ENCODE results near the gene EXOC3L4. TPM values are rescaled to one million over a fixed set of nuclear protein-coding genes. Genes with fewer than 3 reads are reported as not detected.

The EXOC3L4 gene
- total RNA-seq, 2 experiments from 2014 or later: not detected

DNA sequence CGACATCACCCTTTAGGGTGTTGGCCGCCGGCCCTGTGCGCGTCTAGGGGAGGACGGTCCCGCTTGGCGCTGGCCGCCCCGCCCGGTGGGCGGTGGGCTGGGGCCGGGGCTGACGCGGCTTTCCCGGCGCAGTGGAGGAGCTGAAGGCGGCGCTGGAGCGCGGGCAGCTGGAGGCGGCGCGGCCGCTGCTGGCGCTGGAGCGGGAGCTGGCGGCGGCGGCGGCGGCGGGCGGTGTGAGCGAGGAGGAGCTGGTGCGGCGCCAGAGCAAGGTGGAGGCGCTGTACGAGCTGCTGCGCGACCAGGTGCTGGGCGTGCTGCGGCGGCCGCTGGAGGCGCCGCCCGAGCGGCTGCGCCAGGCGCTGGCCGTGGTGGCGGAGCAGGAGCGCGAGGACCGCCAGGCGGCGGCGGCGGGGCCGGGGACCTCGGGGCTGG lies 32.4 kb downstream of the EXOC3L4 start:
- H3K9me2 ChIP-seq (ENCODE audit: insufficient read depth, low read length): no peaks in the 10 kb centered on the region
- H3K4me2 ChIP-seq (ENCODE audit: low read length): no peak overlapping the region
- intact Hi-C loops (cut with micrococcal nuclease; ENCODE audit: unreplicated experiment): no loop called here
- no peaks in the 10 kb centered on the region for H3K4me1 ChIP-seq (ENCODE audit: insufficient read depth, low read length, poor library complexity, severe bottlenecking)
- ChIA-PET CTCF (ENCODE audit: unreplicated experiment) (no interaction called here), POLR2A (no interaction called here)
- H3K79me2 ChIP-seq (ENCODE audit: insufficient read depth, low read depth, low read length): no peaks in the 10 kb centered on the region
- no TSS peak for BruUV-seq (replicated peaks)
- no peaks in the 10 kb centered on the region for H3K36me3 ChIP-seq (ENCODE audit: insufficient read depth, low read length)
- DNase-seq (ENCODE audit: low spot score): no peak
- no peak overlapping the region for H3K27ac ChIP-seq (ENCODE audit: low read depth, low read length, poor library complexity, severe bottlenecking)
- TF ChIP-seq, protein P1, sequence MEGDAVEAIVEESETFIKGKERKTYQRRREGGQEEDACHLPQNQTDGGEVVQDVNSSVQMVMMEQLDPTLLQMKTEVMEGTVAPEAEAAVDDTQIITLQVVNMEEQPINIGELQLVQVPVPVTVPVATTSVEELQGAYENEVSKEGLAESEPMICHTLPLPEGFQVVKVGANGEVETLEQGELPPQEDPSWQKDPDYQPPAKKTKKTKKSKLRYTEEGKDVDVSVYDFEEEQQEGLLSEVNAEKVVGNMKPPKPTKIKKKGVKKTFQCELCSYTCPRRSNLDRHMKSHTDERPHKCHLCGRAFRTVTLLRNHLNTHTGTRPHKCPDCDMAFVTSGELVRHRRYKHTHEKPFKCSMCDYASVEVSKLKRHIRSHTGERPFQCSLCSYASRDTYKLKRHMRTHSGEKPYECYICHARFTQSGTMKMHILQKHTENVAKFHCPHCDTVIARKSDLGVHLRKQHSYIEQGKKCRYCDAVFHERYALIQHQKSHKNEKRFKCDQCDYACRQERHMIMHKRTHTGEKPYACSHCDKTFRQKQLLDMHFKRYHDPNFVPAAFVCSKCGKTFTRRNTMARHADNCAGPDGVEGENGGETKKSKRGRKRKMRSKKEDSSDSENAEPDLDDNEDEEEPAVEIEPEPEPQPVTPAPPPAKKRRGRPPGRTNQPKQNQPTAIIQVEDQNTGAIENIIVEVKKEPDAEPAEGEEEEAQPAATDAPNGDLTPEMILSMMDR (conservative IDR thresholded peaks at IDR 0.05; ENCODE audit: low read length): no peak
- TF ChIP-seq EZH2phosphoT487 (IDR thresholded peaks at IDR 0.05; ENCODE audit: borderline replicate concordance, low read depth, low read length): no peak
- no peak overlapping the region for H2AFZ ChIP-seq (ENCODE audit: low read length)
- no peaks in the 10 kb centered on the region for H3K9me3 ChIP-seq (ENCODE audit: low read length)
- no peak overlapping the region for H3K4me3 ChIP-seq (ENCODE audit: low read depth, low read length, poor library complexity, severe bottlenecking)
- H4K20me1 ChIP-seq (ENCODE audit: insufficient read depth, low read length): no peaks in the 10 kb centered on the region

DNA sequence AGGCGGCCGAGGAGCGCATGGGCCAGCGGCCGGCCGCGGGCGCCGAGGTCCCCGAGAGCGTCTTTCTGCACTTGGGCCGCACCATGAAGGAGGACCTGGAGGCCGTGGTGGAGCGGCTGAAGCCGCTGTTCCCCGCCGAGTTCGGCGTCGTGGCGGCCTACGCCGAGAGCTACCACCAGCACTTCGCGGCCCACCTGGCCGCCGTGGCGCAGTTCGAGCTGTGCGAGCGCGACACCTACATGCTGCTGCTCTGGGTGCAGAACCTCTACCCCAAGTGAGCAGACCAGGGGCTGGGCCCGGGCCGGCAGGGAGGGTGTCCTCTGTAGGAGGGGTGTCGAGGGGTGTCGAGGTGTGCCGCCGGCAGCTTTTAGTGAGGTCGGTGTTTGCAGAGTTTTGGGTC lies 32.8 kb downstream of the EXOC3L4 start:
- Histone ChIP-seq H3K36me3 (ENCODE audit: insufficient read depth, low read length) (no peaks in the 10 kb centered on the region), H3K9me3 (ENCODE audit: low read length) (no peaks in the 10 kb centered on the region), H3K9me2 (ENCODE audit: insufficient read depth, low read length) (no peaks in the 10 kb centered on the region), H2AFZ (ENCODE audit: low read length) (no peak overlapping the region), H3K4me1 (ENCODE audit: insufficient read depth, low read length, poor library complexity, severe bottlenecking) (no peaks in the 10 kb centered on the region), H3K27ac (ENCODE audit: low read depth, low read length, poor library complexity, severe bottlenecking) (no peak overlapping the region), H3K4me3 (ENCODE audit: low read depth, low read length, poor library complexity, severe bottlenecking) (no peak overlapping the region), H3K4me2 (ENCODE audit: low read length) (no peak overlapping the region), H4K20me1 (ENCODE audit: insufficient read depth, low read length) (no peaks in the 10 kb centered on the region; the same call in 1 of the 2 replicates), H3K79me2 (ENCODE audit: insufficient read depth, low read depth, low read length) (no peaks in the 10 kb centered on the region)
- POLR2A ChIA-PET: no interaction called here
- TF ChIP-seq EZH2phosphoT487 (IDR thresholded peaks at IDR 0.05; ENCODE audit: borderline replicate concordance, low read depth, low read length): no peak
- TF ChIP-seq, protein P1 (conservative IDR thresholded peaks at IDR 0.05; ENCODE audit: low read length): no peak
- BruUV-seq (replicated peaks): no TSS peak
- intact Hi-C loops (cut with micrococcal nuclease; ENCODE audit: unreplicated experiment): no loop called here
- no peak for DNase-seq (ENCODE audit: low spot score)
- CTCF ChIA-PET (ENCODE audit: unreplicated experiment): no interaction called here

DNA sequence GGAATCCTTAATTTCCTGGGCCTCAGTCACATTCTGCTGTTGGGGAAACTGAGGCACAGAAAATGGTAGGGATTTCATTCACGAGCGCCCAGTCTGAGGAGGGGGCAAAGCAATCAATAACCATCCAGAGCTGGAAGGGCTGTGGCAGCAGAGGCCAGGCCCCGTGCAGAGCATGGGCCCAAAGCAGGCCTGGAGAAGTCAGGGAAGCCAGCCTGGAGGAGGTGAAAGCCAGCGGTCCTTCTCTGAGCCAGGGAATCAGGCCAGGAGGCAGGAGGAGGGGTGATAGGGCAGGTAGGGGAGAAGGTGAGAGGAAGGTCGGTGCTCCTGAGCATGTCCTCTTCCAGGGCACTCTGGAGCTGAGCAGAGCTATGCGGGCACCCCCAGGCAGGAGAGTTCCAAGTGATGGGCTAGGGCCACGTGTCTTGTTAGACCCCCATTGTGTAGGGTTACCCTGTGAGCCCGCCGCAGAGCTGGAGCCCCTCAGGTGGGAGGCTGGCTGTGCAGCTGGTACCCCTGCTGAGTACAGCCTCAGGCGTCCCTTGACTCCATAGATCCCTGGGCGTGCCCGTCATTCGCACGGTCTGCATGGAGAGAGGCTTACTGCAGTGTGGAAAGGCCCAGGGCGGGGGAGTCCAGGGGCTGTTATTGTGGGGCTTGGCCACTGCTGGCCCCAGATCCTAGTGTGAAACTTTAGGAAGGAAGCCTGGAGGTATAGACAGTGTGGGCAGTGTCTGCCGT lies 33.5 kb downstream of the EXOC3L4 start:
- DNase-seq (ENCODE audit: low spot score): no peak
- H3K9me2 ChIP-seq (ENCODE audit: insufficient read depth, low read length): no peaks in the 10 kb centered on the region
- H3K79me2 ChIP-seq (ENCODE audit: insufficient read depth, low read depth, low read length): no peaks in the 10 kb centered on the region
- H3K4me3 ChIP-seq (ENCODE audit: low read depth, low read length, poor library complexity, severe bottlenecking): no peak overlapping the region
- intact Hi-C loops (cut with micrococcal nuclease; ENCODE audit: unreplicated experiment): no loop called here
- BruUV-seq (replicated peaks): no TSS peak
- no peaks in the 10 kb centered on the region for H3K36me3 ChIP-seq (ENCODE audit: insufficient read depth, low read length)
- no peak overlapping the region for H3K27ac ChIP-seq (ENCODE audit: low read depth, low read length, poor library complexity, severe bottlenecking)
- no peak overlapping the region for H3K4me2 ChIP-seq (ENCODE audit: low read length)
- TF ChIP-seq, protein P1 (conservative IDR thresholded peaks at IDR 0.05; ENCODE audit: low read length): no peak
- no peak for TF ChIP-seq EZH2phosphoT487 (IDR thresholded peaks at IDR 0.05; ENCODE audit: borderline replicate concordance, low read depth, low read length)
- POLR2A ChIA-PET: interaction anchor here (0.5 kb wide), 1 partner anchor 407 kb away, joined by 3 read pairs; no protein-coding TSS in a partner anchor
- peaks cover 6% of the 10 kb centered on the region for H3K4me1 ChIP-seq (ENCODE audit: insufficient read depth, low read length, poor library complexity, severe bottlenecking)
- H4K20me1 ChIP-seq (ENCODE audit: insufficient read depth, low read length): no peaks in the 10 kb centered on the region; the same call in 1 of the 2 replicates
- no peaks in the 10 kb centered on the region for H3K9me3 ChIP-seq (ENCODE audit: low read length)
- no peak overlapping the region for H2AFZ ChIP-seq (ENCODE audit: low read length)
- CTCF ChIA-PET (ENCODE audit: unreplicated experiment): no interaction called here

Data from OCI-LY7 (cell line).